HepG2 (cell line): ENCODE measurements around the gene SURF2. TPM values are rescaled to one million over a fixed set of nuclear protein-coding genes. Genes with fewer than 3 reads are reported as not detected.

Experiments used
- BORCS8-MEF2B ChIP-seq: sonication (generic); formaldehyde crosslinking; IDR thresholded peaks from 2 replicates; pipeline ENCODE4 v1.8.0; 2022; ENCODE audit warnings: mild to moderate bottlenecking, missing genetic modification reagents
- HOXA5 ChIP-seq: sonication (generic); formaldehyde crosslinking; IDR thresholded peaks from 2 replicates; pipeline ENCODE4 v1.4.0; 2020; ENCODE audit warnings: missing genetic modification reagents
- PHB2 ChIP-seq: fragments of 450-650 bp; IDR thresholded peaks from 2 replicates; pipeline ENCODE4 v1.6.1; 2018; ENCODE audit not compliant: partially characterized antibody
- RAD21 ChIP-seq: fragments of 450-650 bp; formaldehyde crosslinking; IDR thresholded peaks from 2 replicates; pipeline ENCODE4 v1.5.0; 2020; ENCODE audit warnings: mild to moderate bottlenecking
- SATB2 ChIP-seq: sonication (generic); formaldehyde crosslinking; IDR thresholded peaks from 2 replicates; pipeline ENCODE4 v1.5.0; 2020; ENCODE audit warnings: missing genetic modification reagents
- ZNF234 ChIP-seq: sonication (generic); formaldehyde crosslinking; conservative IDR thresholded peaks from 2 replicates; pipeline ENCODE4 v1.5.1; 2020; ENCODE audit warnings: mild to moderate bottlenecking, missing genetic modification reagents
- ZNF724P ChIP-seq: sonication (generic); formaldehyde crosslinking; IDR thresholded peaks from 2 replicates; pipeline ENCODE4 v1.8.0; 2022; ENCODE audit warnings: missing genetic modification reagents, borderline replicate concordance
- ZNF75D ChIP-seq: sonication (generic); formaldehyde crosslinking; IDR thresholded peaks from 2 replicates; pipeline ENCODE4 v1.8.1; 2023; ENCODE audit warnings: missing genetic modification reagents, mild to moderate bottlenecking, borderline replicate concordance
- ZNF879 ChIP-seq: sonication (generic); formaldehyde crosslinking; IDR thresholded peaks from 2 replicates; pipeline ENCODE4 v1.8.1; 2023; ENCODE audit warnings: missing genetic modification reagents
- polyA plus RNA-seq, 8 experiments: library from polyadenylated mRNA; depleted of rRNA in 3 of 8; stranded (reverse) in 7 of 8; unstranded in 1 of 8; fragments of >200 nt; fragmentation: Illumina TruSeq in 4 of 8; extraction: Trizol in 4 of 8; gene quantifications; 2 replicates each; pipeline versions ENCODE4 v1.2.1 to v1.2.3, GENCODE V29; 2011 to 2016; ENCODE audit warnings: low read depth in 4 of 8, missing spikeins in 1 of 8, mixed read lengths in 1 of 8; ENCODE audit not compliant: insufficient read depth in 1 of 8
- total RNA-seq, 5 experiments: library from RNA; depleted of rRNA; stranded (reverse); fragments of >200 nt; fragmentation: Illumina TruSeq; extraction: Trizol; gene quantifications; 2 replicates each; pipeline ENCODE4 v1.2.3, GENCODE V29; 2016; ENCODE audit warnings: low read depth in 1 of 5
- TF ChIP-seq, protein P1 (sequence below): sonication (generic); formaldehyde crosslinking; conservative IDR thresholded peaks from 2 replicates; pipeline ENCODE4 v1.4.0; 2020; ENCODE audit warnings: missing genetic modification reagents
- TF ChIP-seq, protein P2 (sequence below): sonication (generic); formaldehyde crosslinking; IDR thresholded peaks from 2 replicates; pipeline ENCODE4 v1.5.0; 2020; ENCODE audit warnings: mild to moderate bottlenecking, missing genetic modification reagents
- TF ChIP-seq, protein P3 (sequence below): IDR thresholded peaks from 2 replicates; pipeline ENCODE4 v1.6.1; 2016; ENCODE audit warnings: mild to moderate bottlenecking
- TF ChIP-seq, protein P4 (sequence below): sonication (generic); formaldehyde crosslinking; IDR thresholded peaks from 2 replicates; pipeline ENCODE4 v1.4.0; 2020; ENCODE audit warnings: missing genetic modification reagents
- TF ChIP-seq, protein P5 (sequence below): sonication (generic); formaldehyde crosslinking; IDR thresholded peaks from 2 replicates; pipeline ENCODE4 v1.5.1; 2020; ENCODE audit warnings: mild to moderate bottlenecking, missing genetic modification reagents, moderate library complexity

SURF2 gene
- total and polyA plus RNA-seq, 2 of the 13 experiments (the other 11 are each of a cell fraction or from before 2014, with no cell fraction given), result 6.3 to 13.6 TPM

DNA sequence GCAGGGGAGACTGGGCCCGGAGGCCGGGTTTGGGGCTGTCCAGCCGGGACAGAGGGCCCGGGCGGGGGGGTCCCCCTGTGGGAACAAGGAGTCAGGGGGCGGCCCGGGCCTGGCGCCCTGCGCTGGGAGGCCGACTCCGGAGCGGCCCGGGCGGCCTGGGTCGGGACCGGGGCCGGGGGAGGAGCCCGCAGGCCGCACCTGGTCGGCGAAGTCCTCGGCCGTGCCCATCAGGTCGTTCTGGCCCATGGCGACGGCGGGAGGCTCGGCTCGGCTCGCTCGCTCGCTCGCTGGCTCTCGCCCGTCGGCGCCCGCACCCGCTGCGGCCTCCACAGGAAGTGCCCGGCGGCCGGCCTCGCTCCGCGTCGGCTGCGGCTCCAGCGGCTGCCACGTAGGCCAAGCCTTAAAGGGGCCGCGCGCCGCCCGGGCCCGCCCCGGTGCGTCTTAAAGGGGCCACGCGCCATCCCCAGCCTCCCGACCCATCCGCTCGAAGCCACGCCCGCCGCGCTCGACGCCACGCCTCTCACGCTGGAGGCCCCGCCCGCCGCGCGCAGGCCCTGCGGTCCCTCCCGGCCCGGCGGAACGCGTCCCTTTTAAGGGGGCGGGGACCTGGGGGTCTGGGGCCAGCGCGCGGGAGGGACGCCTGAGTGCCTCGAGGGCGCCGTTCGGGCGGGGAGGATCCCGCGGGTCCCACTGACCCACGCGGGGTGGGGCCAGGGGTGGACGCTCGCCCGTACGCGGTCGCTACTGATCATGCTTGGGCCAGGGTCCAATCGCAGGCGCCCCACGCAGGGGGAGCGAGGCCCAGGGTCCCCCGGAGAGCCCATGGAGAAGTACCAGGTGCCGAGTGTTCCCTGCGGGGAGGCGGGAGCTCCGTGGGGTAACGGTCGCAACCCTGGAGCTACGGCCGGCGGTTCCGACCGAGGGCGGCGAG is 19.6 kb downstream of the SURF2 start, which contains the start of the genes STKLD1 and SURF4 (continued):
- TF ChIP-seq, protein P1, sequence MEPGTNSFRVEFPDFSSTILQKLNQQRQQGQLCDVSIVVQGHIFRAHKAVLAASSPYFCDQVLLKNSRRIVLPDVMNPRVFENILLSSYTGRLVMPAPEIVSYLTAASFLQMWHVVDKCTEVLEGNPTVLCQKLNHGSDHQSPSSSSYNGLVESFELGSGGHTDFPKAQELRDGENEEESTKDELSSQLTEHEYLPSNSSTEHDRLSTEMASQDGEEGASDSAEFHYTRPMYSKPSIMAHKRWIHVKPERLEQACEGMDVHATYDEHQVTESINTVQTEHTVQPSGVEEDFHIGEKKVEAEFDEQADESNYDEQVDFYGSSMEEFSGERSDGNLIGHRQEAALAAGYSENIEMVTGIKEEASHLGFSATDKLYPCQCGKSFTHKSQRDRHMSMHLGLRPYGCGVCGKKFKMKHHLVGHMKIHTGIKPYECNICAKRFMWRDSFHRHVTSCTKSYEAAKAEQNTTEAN (CRISPR knock-in tag), result 0 out of 2 replicates have a peak, but pooled peaks have one; percentile 37
- TF ChIP-seq, protein P2, sequence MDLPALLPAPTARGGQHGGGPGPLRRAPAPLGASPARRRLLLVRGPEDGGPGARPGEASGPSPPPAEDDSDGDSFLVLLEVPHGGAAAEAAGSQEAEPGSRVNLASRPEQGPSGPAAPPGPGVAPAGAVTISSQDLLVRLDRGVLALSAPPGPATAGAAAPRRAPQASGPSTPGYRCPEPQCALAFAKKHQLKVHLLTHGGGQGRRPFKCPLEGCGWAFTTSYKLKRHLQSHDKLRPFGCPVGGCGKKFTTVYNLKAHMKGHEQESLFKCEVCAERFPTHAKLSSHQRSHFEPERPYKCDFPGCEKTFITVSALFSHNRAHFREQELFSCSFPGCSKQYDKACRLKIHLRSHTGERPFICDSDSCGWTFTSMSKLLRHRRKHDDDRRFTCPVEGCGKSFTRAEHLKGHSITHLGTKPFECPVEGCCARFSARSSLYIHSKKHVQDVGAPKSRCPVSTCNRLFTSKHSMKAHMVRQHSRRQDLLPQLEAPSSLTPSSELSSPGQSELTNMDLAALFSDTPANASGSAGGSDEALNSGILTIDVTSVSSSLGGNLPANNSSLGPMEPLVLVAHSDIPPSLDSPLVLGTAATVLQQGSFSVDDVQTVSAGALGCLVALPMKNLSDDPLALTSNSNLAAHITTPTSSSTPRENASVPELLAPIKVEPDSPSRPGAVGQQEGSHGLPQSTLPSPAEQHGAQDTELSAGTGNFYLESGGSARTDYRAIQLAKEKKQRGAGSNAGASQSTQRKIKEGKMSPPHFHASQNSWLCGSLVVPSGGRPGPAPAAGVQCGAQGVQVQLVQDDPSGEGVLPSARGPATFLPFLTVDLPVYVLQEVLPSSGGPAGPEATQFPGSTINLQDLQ (CRISPR knock-in tag), result peak; percentile 60
- TF ChIP-seq BORCS8-MEF2B, result peak; percentile 71; the same call in 1 of the 2 replicates
- TF ChIP-seq, protein P3, sequence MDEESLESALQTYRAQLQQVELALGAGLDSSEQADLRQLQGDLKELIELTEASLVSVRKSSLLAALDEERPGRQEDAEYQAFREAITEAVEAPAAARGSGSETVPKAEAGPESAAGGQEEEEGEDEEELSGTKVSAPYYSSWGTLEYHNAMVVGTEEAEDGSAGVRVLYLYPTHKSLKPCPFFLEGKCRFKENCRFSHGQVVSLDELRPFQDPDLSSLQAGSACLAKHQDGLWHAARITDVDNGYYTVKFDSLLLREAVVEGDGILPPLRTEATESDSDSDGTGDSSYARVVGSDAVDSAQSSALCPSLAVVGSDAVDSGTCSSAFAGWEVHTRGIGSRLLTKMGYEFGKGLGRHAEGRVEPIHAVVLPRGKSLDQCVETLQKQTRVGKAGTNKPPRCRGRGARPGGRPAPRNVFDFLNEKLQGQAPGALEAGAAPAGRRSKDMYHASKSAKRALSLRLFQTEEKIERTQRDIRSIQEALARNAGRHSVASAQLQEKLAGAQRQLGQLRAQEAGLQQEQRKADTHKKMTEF (CRISPR knock-in tag), result peak; percentile 78; the same call in 1 of the 2 replicates
- TF ChIP-seq ZNF724P (CRISPR knock-in tag), result peak; percentile 61; the same call in 1 of the 2 replicates
- TF ChIP-seq RAD21 (CRISPR knock-in tag), result peak; percentile 58
- TF ChIP-seq, protein P4, sequence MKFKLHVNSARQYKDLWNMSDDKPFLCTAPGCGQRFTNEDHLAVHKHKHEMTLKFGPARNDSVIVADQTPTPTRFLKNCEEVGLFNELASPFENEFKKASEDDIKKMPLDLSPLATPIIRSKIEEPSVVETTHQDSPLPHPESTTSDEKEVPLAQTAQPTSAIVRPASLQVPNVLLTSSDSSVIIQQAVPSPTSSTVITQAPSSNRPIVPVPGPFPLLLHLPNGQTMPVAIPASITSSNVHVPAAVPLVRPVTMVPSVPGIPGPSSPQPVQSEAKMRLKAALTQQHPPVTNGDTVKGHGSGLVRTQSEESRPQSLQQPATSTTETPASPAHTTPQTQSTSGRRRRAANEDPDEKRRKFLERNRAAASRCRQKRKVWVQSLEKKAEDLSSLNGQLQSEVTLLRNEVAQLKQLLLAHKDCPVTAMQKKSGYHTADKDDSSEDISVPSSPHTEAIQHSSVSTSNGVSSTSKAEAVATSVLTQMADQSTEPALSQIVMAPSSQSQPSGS, result 0 out of 2 replicates have a peak, but pooled peaks have one; percentile 11
- peak; percentile 25 for TF ChIP-seq SATB2 (CRISPR knock-in tag)
- 0 out of 2 replicates have a peak, but pooled peaks have one; percentile 6 for TF ChIP-seq ZNF234 (CRISPR knock-in tag)
- TF ChIP-seq ZNF75D (CRISPR knock-in tag), result no peak
- peak; percentile 12; the same call in 1 of the 2 replicates for TF ChIP-seq HOXA5
- TF ChIP-seq ZNF879 (CRISPR knock-in tag), result 0 out of 2 replicates have a peak, but pooled peaks have one; percentile 55
- TF ChIP-seq PHB2, result no peak
- TF ChIP-seq, protein P5, sequence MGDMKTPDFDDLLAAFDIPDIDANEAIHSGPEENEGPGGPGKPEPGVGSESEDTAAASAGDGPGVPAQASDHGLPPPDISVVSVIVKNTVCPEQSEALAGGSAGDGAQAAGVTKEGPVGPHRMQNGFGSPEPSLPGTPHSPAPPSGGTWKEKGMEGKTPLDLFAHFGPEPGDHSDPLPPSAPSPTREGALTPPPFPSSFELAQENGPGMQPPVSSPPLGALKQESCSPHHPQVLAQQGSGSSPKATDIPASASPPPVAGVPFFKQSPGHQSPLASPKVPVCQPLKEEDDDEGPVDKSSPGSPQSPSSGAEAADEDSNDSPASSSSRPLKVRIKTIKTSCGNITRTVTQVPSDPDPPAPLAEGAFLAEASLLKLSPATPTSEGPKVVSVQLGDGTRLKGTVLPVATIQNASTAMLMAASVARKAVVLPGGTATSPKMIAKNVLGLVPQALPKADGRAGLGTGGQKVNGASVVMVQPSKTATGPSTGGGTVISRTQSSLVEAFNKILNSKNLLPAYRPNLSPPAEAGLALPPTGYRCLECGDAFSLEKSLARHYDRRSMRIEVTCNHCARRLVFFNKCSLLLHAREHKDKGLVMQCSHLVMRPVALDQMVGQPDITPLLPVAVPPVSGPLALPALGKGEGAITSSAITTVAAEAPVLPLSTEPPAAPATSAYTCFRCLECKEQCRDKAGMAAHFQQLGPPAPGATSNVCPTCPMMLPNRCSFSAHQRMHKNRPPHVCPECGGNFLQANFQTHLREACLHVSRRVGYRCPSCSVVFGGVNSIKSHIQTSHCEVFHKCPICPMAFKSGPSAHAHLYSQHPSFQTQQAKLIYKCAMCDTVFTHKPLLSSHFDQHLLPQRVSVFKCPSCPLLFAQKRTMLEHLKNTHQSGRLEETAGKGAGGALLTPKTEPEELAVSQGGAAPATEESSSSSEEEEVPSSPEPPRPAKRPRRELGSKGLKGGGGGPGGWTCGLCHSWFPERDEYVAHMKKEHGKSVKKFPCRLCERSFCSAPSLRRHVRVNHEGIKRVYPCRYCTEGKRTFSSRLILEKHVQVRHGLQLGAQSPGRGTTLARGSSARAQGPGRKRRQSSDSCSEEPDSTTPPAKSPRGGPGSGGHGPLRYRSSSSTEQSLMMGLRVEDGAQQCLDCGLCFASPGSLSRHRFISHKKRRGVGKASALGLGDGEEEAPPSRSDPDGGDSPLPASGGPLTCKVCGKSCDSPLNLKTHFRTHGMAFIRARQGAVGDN, result peak; percentile 79
